Fibroblast of lung (primary cell): ENCODE measurements around the gene DIAPH3. TPM values are rescaled to one million over a fixed set of nuclear protein-coding genes. Genes with fewer than 3 reads are reported as not detected.

ENCODE experiments used
- DNase-seq, 2 donors: peaks; one replicate each; pipeline versions ENCODE4 v3.0.0 to v3.0.0-alpha.2; 2010; ENCODE audit warnings: low read depth in 2 of 2
- H2AFZ ChIP-seq: 2 replicates; pipeline ENCODE4 v1.5.1; 2012; ENCODE audit warnings: low read length, control low read depth, inconsistent platforms
- H3K27ac ChIP-seq: 2 replicates; pipeline ENCODE4 v1.5.1; 2011; ENCODE audit warnings: low read length, control low read depth; ENCODE audit not compliant: insufficient read depth
- H3K27me3 ChIP-seq: 2 replicates; pipeline ENCODE4 v1.5.1; 2011; ENCODE audit warnings: mild to moderate bottlenecking, low read length; ENCODE audit not compliant: control insufficient read depth, insufficient read depth
- H3K36me3 ChIP-seq: 2 replicates; pipeline ENCODE4 v1.5.1; 2011; ENCODE audit warnings: low read length; ENCODE audit not compliant: control insufficient read depth, insufficient read depth
- H3K4me1 ChIP-seq: 2 replicates; pipeline ENCODE4 v1.5.1; 2011; ENCODE audit warnings: low read length; ENCODE audit not compliant: control insufficient read depth, insufficient read depth; ENCODE audit errors: extremely low read depth
- H3K4me2 ChIP-seq: 2 replicates; pipeline ENCODE4 v1.5.1; 2011; ENCODE audit warnings: low read length, control low read depth; ENCODE audit not compliant: insufficient read depth; ENCODE audit errors: extremely low read depth
- H3K4me3 ChIP-seq, 4 experiments: fragments of 200-600 bp in 1 of 4; sonication (generic) in 1 of 4; replicated peaks in 1 of 4; 2 replicates each; pipeline ENCODE4 v1.5.1; 2011 to 2016; ENCODE audit warnings: low read length in 4 of 4, low read depth in 3 of 4, mild to moderate bottlenecking in 3 of 4, control low read depth in 2 of 4, inconsistent platforms in 1 of 4, mixed read lengths in 1 of 4; ENCODE audit not compliant: insufficient read depth in 1 of 4; ENCODE audit errors: control extremely low read depth in 1 of 4
- H3K79me2 ChIP-seq: 2 replicates; pipeline ENCODE4 v1.5.1; 2012; ENCODE audit warnings: mild to moderate bottlenecking, low read length, inconsistent platforms; ENCODE audit not compliant: control insufficient read depth, insufficient read depth
- H3K9ac ChIP-seq: 2 replicates; pipeline ENCODE4 v1.5.1; 2011; ENCODE audit warnings: mild to moderate bottlenecking, low read length, control low read depth; ENCODE audit not compliant: insufficient read depth
- H3K9me3 ChIP-seq: 2 replicates; pipeline ENCODE4 v1.5.1; 2012; ENCODE audit warnings: low read depth, low read length; ENCODE audit not compliant: control insufficient read depth, insufficient read depth
- H4K20me1 ChIP-seq: 2 replicates; pipeline ENCODE4 v1.5.1; 2011; ENCODE audit warnings: low read length; ENCODE audit not compliant: control insufficient read depth, insufficient read depth; ENCODE audit errors: extremely low read depth
- EZH2 ChIP-seq: IDR thresholded peaks from 2 replicates; pipeline ENCODE4 v1.5.1; 2012; ENCODE audit warnings: low read length, control low read depth, mild to moderate bottlenecking; ENCODE audit errors: missing control alignments
- polyA plus RNA-seq, 2 donors: library from polyadenylated mRNA; depleted of rRNA in 1 of 2; stranded (reverse) in 1 of 2; unstranded in 1 of 2; fragments of >200 nt; gene quantifications; 2 replicates each; pipeline ENCODE4 v1.2.1, GENCODE V29; 2011 to 2012; ENCODE audit warnings: missing spikeins in 1 of 2
- total RNA-seq: library from RNA; depleted of rRNA; stranded (reverse); fragments of >200 nt; gene quantifications from 2 replicates; pipeline ENCODE4 v1.2.1, GENCODE V29; 2014
- TF ChIP-seq, protein P1 (sequence below), 2 donors: IDR thresholded peaks in 1 of 2; conservative IDR thresholded peaks in 1 of 2; 1 replicate in 1 of 2; 2 replicates in 1 of 2; pipeline ENCODE4 v1.5.1; 2011 to 2012; ENCODE audit warnings: low read length in 2 of 2, control low read depth in 1 of 2, inconsistent platforms in 1 of 2, low read depth in 1 of 2, mild to moderate bottlenecking in 1 of 2

DIAPH3 gene
- total and polyA plus RNA-seq, 2 donors (not counting 1 experiment from before 2014, with no cell fraction given): 5.9 to 10.9 TPM

- H3K27ac ChIP-seq: no peak overlapping the region
Measured at GRCh38 chr13:59730026-59730425, 433.7 kb downstream of the DIAPH3 start.

GRCh38 chr13:59728896-59729545, 434.7 kb downstream of the DIAPH3 start:
- no peaks in the 10 kb centered on the region for H3K4me1 ChIP-seq
- TF ChIP-seq, protein P1, sequence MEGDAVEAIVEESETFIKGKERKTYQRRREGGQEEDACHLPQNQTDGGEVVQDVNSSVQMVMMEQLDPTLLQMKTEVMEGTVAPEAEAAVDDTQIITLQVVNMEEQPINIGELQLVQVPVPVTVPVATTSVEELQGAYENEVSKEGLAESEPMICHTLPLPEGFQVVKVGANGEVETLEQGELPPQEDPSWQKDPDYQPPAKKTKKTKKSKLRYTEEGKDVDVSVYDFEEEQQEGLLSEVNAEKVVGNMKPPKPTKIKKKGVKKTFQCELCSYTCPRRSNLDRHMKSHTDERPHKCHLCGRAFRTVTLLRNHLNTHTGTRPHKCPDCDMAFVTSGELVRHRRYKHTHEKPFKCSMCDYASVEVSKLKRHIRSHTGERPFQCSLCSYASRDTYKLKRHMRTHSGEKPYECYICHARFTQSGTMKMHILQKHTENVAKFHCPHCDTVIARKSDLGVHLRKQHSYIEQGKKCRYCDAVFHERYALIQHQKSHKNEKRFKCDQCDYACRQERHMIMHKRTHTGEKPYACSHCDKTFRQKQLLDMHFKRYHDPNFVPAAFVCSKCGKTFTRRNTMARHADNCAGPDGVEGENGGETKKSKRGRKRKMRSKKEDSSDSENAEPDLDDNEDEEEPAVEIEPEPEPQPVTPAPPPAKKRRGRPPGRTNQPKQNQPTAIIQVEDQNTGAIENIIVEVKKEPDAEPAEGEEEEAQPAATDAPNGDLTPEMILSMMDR (conservative IDR thresholded peaks at IDR 0.05 in 1 of 2, IDR thresholded peaks at IDR 0.05 in 1 of 2; ENCODE audit: low read depth in 1 of 2, low read length in 2 of 2): no peak
- no peak for TF ChIP-seq EZH2

More at GRCh38 chr13:59730026-59730425, 433.7 kb downstream of the DIAPH3 start:
- Histone ChIP-seq H3K36me3 (no peaks in the 10 kb centered on the region), H3K9ac (no peak overlapping the region), H3K27me3 (no peaks in the 10 kb centered on the region), H3K4me3 (no peak overlapping the region), H3K79me2 (no peaks in the 10 kb centered on the region), H3K9me3 (no peaks in the 10 kb centered on the region), H3K4me2 (no peak overlapping the region), H2AFZ (no peak overlapping the region), H4K20me1 (no peaks in the 10 kb centered on the region), H3K4me1 (no peaks in the 10 kb centered on the region)
- no peak for TF ChIP-seq EZH2
- TF ChIP-seq, protein P1 (conservative IDR thresholded peaks at IDR 0.05 in 1 of 2, IDR thresholded peaks at IDR 0.05 in 1 of 2; ENCODE audit: low read depth in 1 of 2, low read length in 2 of 2): no peak
- no peak for DNase-seq

GRCh38 chr13:59721926-59722910, 441.5 kb downstream of the DIAPH3 start:
- H3K4me2 ChIP-seq: no peak overlapping the region
- H3K36me3 ChIP-seq: no peaks in the 10 kb centered on the region
- H3K27me3 ChIP-seq: no peaks in the 10 kb centered on the region
- H2AFZ ChIP-seq: no peak overlapping the region
- H3K27ac ChIP-seq: no peak overlapping the region
- H4K20me1 ChIP-seq: no peaks in the 10 kb centered on the region
- no peaks in the 10 kb centered on the region for H3K9me3 ChIP-seq
- DNase-seq: no peak
- H3K79me2 ChIP-seq: no peaks in the 10 kb centered on the region
- no peak for TF ChIP-seq EZH2
- TF ChIP-seq, protein P1 (conservative IDR thresholded peaks at IDR 0.05 in 1 of 2, IDR thresholded peaks at IDR 0.05 in 1 of 2; ENCODE audit: low read depth in 1 of 2, low read length in 2 of 2): no peak
- no peak overlapping the region for H3K9ac ChIP-seq
- H3K4me1 ChIP-seq: no peaks in the 10 kb centered on the region
- no peak overlapping the region for H3K4me3 ChIP-seq

More at GRCh38 chr13:59728896-59729545, 434.7 kb downstream of the DIAPH3 start:
- Histone ChIP-seq H3K27ac (no peak overlapping the region), H3K27me3 (no peaks in the 10 kb centered on the region), H3K4me2 (no peak overlapping the region), H4K20me1 (no peaks in the 10 kb centered on the region), H3K9me3 (no peaks in the 10 kb centered on the region), H2AFZ (no peak overlapping the region), H3K4me3 (no peak overlapping the region), H3K79me2 (no peaks in the 10 kb centered on the region), H3K36me3 (no peaks in the 10 kb centered on the region), H3K9ac (no peak overlapping the region)
- no peak for DNase-seq
